ENCODE measurements around the gene CELA2A.

DNA sequence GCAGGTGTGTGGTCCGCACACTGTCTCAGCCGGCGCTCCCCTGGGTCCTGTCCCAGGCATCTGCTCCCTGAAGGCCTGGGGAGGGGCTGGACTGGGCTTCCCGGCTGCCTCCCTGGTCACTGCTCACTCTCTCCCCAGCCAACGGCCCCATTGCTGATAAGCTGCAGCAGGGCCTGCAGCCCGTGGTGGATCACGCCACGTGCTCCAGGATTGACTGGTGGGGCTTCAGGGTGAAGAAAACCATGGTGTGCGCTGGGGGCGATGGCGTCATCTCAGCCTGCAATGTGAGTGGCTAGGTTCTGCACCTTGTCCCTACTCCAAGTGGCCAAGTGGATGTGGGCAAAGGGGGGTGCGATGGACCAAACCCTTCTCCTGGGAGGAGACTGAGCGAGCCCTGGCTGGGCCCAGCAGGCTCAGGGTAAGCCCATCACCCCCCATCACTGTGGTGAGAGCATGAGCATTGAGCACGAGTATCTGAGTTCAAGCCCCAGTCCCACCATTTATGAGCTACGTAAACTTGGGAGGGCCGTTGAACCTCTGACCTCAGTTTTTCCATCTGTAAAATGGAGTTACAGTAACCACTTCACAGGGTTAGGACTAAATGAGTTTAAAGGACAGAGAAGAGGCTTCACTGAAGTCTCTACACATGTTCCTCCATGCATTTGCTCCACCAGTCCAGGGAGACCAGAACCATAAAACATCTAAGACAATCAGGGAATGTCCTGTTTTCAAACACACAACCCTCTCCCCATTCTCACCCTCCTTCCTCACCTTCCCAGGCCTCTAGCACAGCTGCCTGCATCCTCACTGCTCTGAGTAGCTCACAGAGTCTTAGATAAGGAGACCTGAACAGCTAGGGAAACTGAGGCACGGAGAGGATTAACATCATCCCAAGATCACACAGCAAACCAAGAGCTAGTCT, 11.8 kb upstream of the CELA2A start:
- TF ChIP-seq, protein P1, sequence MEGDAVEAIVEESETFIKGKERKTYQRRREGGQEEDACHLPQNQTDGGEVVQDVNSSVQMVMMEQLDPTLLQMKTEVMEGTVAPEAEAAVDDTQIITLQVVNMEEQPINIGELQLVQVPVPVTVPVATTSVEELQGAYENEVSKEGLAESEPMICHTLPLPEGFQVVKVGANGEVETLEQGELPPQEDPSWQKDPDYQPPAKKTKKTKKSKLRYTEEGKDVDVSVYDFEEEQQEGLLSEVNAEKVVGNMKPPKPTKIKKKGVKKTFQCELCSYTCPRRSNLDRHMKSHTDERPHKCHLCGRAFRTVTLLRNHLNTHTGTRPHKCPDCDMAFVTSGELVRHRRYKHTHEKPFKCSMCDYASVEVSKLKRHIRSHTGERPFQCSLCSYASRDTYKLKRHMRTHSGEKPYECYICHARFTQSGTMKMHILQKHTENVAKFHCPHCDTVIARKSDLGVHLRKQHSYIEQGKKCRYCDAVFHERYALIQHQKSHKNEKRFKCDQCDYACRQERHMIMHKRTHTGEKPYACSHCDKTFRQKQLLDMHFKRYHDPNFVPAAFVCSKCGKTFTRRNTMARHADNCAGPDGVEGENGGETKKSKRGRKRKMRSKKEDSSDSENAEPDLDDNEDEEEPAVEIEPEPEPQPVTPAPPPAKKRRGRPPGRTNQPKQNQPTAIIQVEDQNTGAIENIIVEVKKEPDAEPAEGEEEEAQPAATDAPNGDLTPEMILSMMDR (conservative IDR thresholded peaks at IDR 0.05; ENCODE audit: low read length) = no peak
- TF ChIP-seq EZH2phosphoT487 (IDR thresholded peaks at IDR 0.05; ENCODE audit: borderline replicate concordance, low read depth, low read length) = no peak
